Stimulated activated CD4-positive, alpha-beta T cell treated with anti-CD3 and anti-CD28 coated beads, Interleukin-15, amount 100 ng/mL, for 1 hour (primary cell): Measurements from ENCODE around the gene DOCK2.
"Not testable (repeated sequence)": the region's sequence is repeated elsewhere in the genome, so short reads cannot be mapped to it uniquely, and the experiment has no call there.

Experiments used
- DNase-seq, 2 donors: peaks; one replicate each; pipeline ENCODE4 v3.0.0-alpha.2; 2020; ENCODE audit warnings: low read depth in 1 of 2, low spot score in 1 of 2

Gene DOCK2

GRCh38 chr5:169811680-169812079, 174.6 kb downstream of the DOCK2 start:
- no peak for DNase-seq

GRCh38 chr5:169812786-169813185, 175.7 kb downstream of the DOCK2 start:
- no peak for DNase-seq

GRCh38 chr5:169814045-169814444, 177.0 kb downstream of the DOCK2 start:
- no peak for DNase-seq

- no peak for DNase-seq
Observed at GRCh38 chr5:169814522-169814921, 177.4 kb downstream of the DOCK2 start.

- no peak for DNase-seq
Observed at GRCh38 chr5:169817031-169817430, 180.0 kb downstream of the DOCK2 start.

GRCh38 chr5:169826618-169827017, 189.5 kb downstream of the DOCK2 start:
- no peak for DNase-seq

GRCh38 chr5:169827769-169828168, 190.7 kb downstream of the DOCK2 start:
- no peak for DNase-seq

- no peak for DNase-seq
Observed at GRCh38 chr5:169828385-169828784, 191.3 kb downstream of the DOCK2 start.

- DNase-seq, result no peak
Observed at GRCh38 chr5:169831331-169831730, 194.3 kb downstream of the DOCK2 start.

GRCh38 chr5:169832304-169832703, 195.2 kb downstream of the DOCK2 start:
- DNase-seq, result no peak

- no peak for DNase-seq
Observed at GRCh38 chr5:169832845-169833244, 195.8 kb downstream of the DOCK2 start.

- not testable (repeated sequence) for DNase-seq
Observed at GRCh38 chr5:169833681-169834292, 196.7 kb downstream of the DOCK2 start.

GRCh38 chr5:169834540-169834939, 197.5 kb downstream of the DOCK2 start:
- DNase-seq, result not testable (repeated sequence)

- no peak for DNase-seq
Observed at GRCh38 chr5:169836835-169837536, 199.9 kb downstream of the DOCK2 start.

- no peak for DNase-seq
Observed at GRCh38 chr5:169837686-169838085, 200.6 kb downstream of the DOCK2 start.

GRCh38 chr5:169838688-169839087, 201.6 kb downstream of the DOCK2 start:
- no peak for DNase-seq

- no peak for DNase-seq
Observed at GRCh38 chr5:169840405-169840804, 203.3 kb downstream of the DOCK2 start.

- no peak for DNase-seq
Observed at GRCh38 chr5:169842699-169843098, 205.6 kb downstream of the DOCK2 start.

- no peak for DNase-seq
Observed at GRCh38 chr5:169847519-169847918, 210.4 kb downstream of the DOCK2 start.

GRCh38 chr5:169848271-169848670, 211.2 kb downstream of the DOCK2 start:
- no peak for DNase-seq

GRCh38 chr5:169848792-169849191, 211.7 kb downstream of the DOCK2 start:
- DNase-seq, result no peak

GRCh38 chr5:169850409-169850808, 213.3 kb downstream of the DOCK2 start:
- DNase-seq, result no peak

GRCh38 chr5:169851321-169851850, 214.3 kb downstream of the DOCK2 start:
- no peak for DNase-seq
